ENCODE measurements around the gene MRGPRF.

MRGPRF gene

GRCh38 chr11:68980776-68981065 lies 32.3 kb downstream of the MRGPRF start, which contains the start of gene MRGPRD:
Gene MRGPRD (minus strand): TSS chr11:68980986. CDS start chr11:68980986, 0 bp downstream.
- in situ Hi-C loops (cut with HindIII; ENCODE audit: low sequenced_read_pairs), result no loop called here
- TF ChIP-seq CTCF (IDR thresholded peaks at IDR 0.05; ENCODE audit: low read depth, low read length), result no peak
- DNase-seq (ENCODE audit: low read depth, low spot score), result no peak
- no peak within 1 kb of the TSS for H3K4me3 ChIP-seq (ENCODE audit: low read depth, low read length)

GRCh38 chr11:68979931-68980775 lies 32.9 kb downstream of the MRGPRF start:
- TF ChIP-seq CTCF (IDR thresholded peaks at IDR 0.05; ENCODE audit: low read depth, low read length), result no peak
- in situ Hi-C loops (cut with HindIII; ENCODE audit: low sequenced_read_pairs), result no loop called here
- DNase-seq (ENCODE audit: low read depth, low spot score), result no peak
- no peak overlapping the region for H3K4me3 ChIP-seq (ENCODE audit: low read depth, low read length)

GRCh38 chr11:68978931-68979594 lies 34.0 kb downstream of the MRGPRF start:
- TF ChIP-seq CTCF (IDR thresholded peaks at IDR 0.05; ENCODE audit: low read depth, low read length), result no peak
- H3K4me3 ChIP-seq (ENCODE audit: low read depth, low read length), result no peak overlapping the region
- no peak for DNase-seq (ENCODE audit: low read depth, low spot score)
- in situ Hi-C loops (cut with HindIII; ENCODE audit: low sequenced_read_pairs), result no loop called here

GRCh38 chr11:68978626-68978930 lies 34.5 kb downstream of the MRGPRF start:
- H3K4me3 ChIP-seq (ENCODE audit: low read depth, low read length), result no peak overlapping the region
- in situ Hi-C loops (cut with HindIII; ENCODE audit: low sequenced_read_pairs), result no loop called here
- DNase-seq (ENCODE audit: low read depth, low spot score), result no peak
- no peak for TF ChIP-seq CTCF (IDR thresholded peaks at IDR 0.05; ENCODE audit: low read depth, low read length)

- in situ Hi-C loops (cut with HindIII; ENCODE audit: low sequenced_read_pairs), result no loop called here
- TF ChIP-seq CTCF (IDR thresholded peaks at IDR 0.05; ENCODE audit: low read depth, low read length), result no peak
- DNase-seq (ENCODE audit: low read depth, low spot score), result no peak
- H3K4me3 ChIP-seq (ENCODE audit: low read depth, low read length), result no peak overlapping the region
Measured at GRCh38 chr11:68977781-68978625, 35.0 kb downstream of the MRGPRF start.

- no peak for TF ChIP-seq CTCF (IDR thresholded peaks at IDR 0.05; ENCODE audit: low read depth, low read length)
- no peak overlapping the region for H3K4me3 ChIP-seq (ENCODE audit: low read depth, low read length)
- in situ Hi-C loops (cut with HindIII; ENCODE audit: low sequenced_read_pairs), result no loop called here
- DNase-seq (ENCODE audit: low read depth, low spot score), result no peak
Measured at GRCh38 chr11:68976563-68976962, 36.5 kb downstream of the MRGPRF start.

Data from astrocyte of the spinal cord (primary cell).